Heart right ventricle (tissue), 16 donors: ENCODE measurements around the gene TUT7. TPM values are rescaled to one million over a fixed set of nuclear protein-coding genes. Genes with fewer than 3 reads are reported as not detected.

Source experiments
- ATAC-seq, 8 donors: fragments of 200-7000 bp; cut with Tn5 transposase; one replicate each; pipeline ENCODE4 v1.9.1; 2020; ENCODE audit warnings: mild to moderate bottlenecking in 8 of 8, moderate library complexity in 8 of 8, moderate number of reproducible peaks in 1 of 8
- DNase-seq, 2 donors: peaks; one replicate each; pipeline ENCODE4 v3.0.0-alpha.2; 2020
- H3K27ac ChIP-seq, 10 donors: fragments of 200-600 bp; sonication (generic) in 2 of 10; one replicate each; pipeline versions ENCODE4 v1.5.0 to v1.8.0; 2020 to 2022; ENCODE audit warnings: mild to moderate bottlenecking in 3 of 10
- H3K27me3 ChIP-seq, 7 donors: fragments of 200-600 bp; one replicate each; pipeline ENCODE4 v1.8.0; 2021 to 2022; ENCODE audit warnings: mild to moderate bottlenecking in 2 of 7
- H3K36me3 ChIP-seq, 9 donors: fragments of 200-600 bp; sonication (generic) in 1 of 9; one replicate each; pipeline versions ENCODE4 v1.5.0 to v1.8.0; 2020 to 2022; ENCODE audit warnings: mild to moderate bottlenecking in 2 of 9
- H3K4me1 ChIP-seq, 9 donors: fragments of 200-600 bp; sonication (generic) in 1 of 9; one replicate each; pipeline versions ENCODE4 v1.5.0 to v1.8.0; 2020 to 2022; ENCODE audit warnings: mild to moderate bottlenecking in 4 of 9
- H3K4me3 ChIP-seq, 10 donors: fragments of 200-600 bp; sonication (generic) in 2 of 10; one replicate each; pipeline versions ENCODE4 v1.5.0 to v1.8.0; 2020 to 2022; ENCODE audit warnings: mild to moderate bottlenecking in 7 of 10, moderate library complexity in 2 of 10
- H3K9me3 ChIP-seq, 11 donors: fragments of 200-600 bp in 10 of 11; sonication (generic) in 2 of 11; one replicate each; pipeline versions ENCODE4 v1.5.0 to v1.8.0; 2013 to 2022; ENCODE audit warnings: mild to moderate bottlenecking in 2 of 11, control low read depth in 1 of 11, moderate library complexity in 1 of 11
- WGBS, 2 donors: extraction: QIAGEN DNeasy Blood & Tissue Kit; methylation state at CpG; one replicate each; pipeline ENCODE4 v1.1.7; 2013; ENCODE audit warnings: inconsistent platforms in 1 of 2; 5-methylcytosine and 5-hydroxymethylcytosine counted together
- intact Hi-C, 10 donors: fragments of 100-400 bp; cut with DNase I; formaldehyde crosslinking; loops; one replicate each; pipeline versions ENCODE4 v1.11.1 to v1.14.2; 2022
- polyA plus RNA-seq, 2 donors: library from polyadenylated mRNA; stranded (reverse); fragments of 200-250 nt; gene quantifications; one replicate each; pipeline ENCODE4 v1.2.3, GENCODE V29; 2013
- total RNA-seq, 10 donors: library from RNA; stranded (reverse); fragmentation: NEBNext Ultra II Directional in 3 of 10; extraction: Animal tissue kit (Norgen Biotek cat#: 25700) in 3 of 10; gene quantifications; one replicate each; pipeline versions ENCODE4 v1.2.1 to v1.2.4, GENCODE V29; 2021 to 2023
- TF ChIP-seq, protein P1 (sequence below), 9 donors: fragments of 200-600 bp; sonication (generic) in 2 of 9; IDR thresholded peaks; one replicate each; pipeline versions ENCODE4 v1.5.0 to v1.8.0; 2021 to 2022; ENCODE audit warnings: antibody characterized with exemption in 9 of 9, mild to moderate bottlenecking in 5 of 9, moderate library complexity in 1 of 9
- donor health status: Arrhythmogenic right ventricular cardiomyopathy.
- donor health status: ischemic (EF 13 %, LVEDD 7.1; RV severe dilation, severe dysfunction).
- donor health status: healthy with polysubstance abuse.
- donor health status: DM: no; HTN: yes; CAD: no.
- donor health status: DM: no; HTN: no; CAD: no.
- donor health status: ischemic (EF 25% LVEDD 6.9; RV normal size, moderate dysfunction).
- donor health status: ischemic (EF 25% LVEDD 5.7; RV mildly dilated, moderate dysfunction).
- donor health status: healthy.
- donor health status: DM: yes; HTN: yes; CAD: no.
- donor health status: Ischemic cardiomyopathy.
- donor health status: ischemic (EF 35%, LVEDD 5.7; RV mildly dilated, moderate dysfunction).
- donor health status: nonischemic (EF 11% LVEDD 7.7; RV severe dilation, severe dysfunction).
- donor health status: DM: yes; HTN: yes; CAD: no.
- donor health status: PGD.
- donor health status: ischemic (EF 29% LVEDD 5.4; RV normal size, mild dysfunction).
- donor health status: nonischemic (EF 23%, LVEDD 6.1; RV moderate dilation, normal function).

Gene TUT7
- total and polyA plus RNA-seq, 12 donors: 6.0 to 16.7 (median 14.2) TPM

DNA sequence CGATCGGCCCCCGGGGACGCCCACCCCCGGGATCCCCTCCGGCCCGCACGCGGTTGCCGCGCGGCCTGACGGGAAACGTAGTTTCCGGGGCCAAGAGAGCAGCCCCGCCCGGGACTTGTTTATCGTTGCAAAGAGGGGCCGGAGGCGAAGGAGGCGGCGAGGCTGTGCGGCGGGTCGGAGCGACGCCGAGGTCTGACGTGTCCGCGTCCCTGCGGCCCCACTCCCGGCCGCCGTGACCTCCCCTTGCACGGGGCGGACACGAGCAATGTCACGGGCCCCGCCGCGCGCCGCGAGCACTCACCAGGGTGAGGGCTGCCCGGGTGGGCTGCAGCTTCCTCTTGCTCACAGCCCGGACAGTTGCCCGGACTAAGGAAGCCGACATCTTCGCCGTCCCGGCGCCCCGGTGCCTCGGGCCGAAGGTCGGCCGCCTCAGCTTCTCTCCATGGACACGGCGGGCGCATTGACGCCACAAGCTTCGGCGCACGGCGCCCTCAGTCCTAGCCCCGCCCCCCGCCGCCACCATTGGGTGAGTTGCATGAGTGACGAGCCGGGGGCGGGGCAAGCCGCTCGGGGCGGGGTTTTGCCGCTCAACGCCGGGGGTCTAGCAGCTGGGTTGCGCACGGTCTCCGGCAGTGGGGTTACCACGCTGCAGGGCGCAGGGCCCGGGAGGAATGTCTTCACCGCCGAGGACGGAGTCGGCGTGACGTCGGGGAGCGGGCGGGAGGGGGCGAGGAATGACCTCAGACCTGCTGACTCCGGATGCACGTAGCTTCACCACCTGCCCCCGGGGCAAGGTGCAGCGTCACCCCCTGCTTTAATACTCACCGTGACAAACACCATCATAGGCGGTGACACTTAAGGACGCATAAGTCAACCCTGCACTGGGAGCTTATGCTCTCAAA lies 71.9 kb downstream of the TUT7 start, which contains the start of gene ISCA1:
Gene ISCA1, minus strand, starts transcription at position 462 of the 902 bp plus-strand sequence. Its CDS starts 80 bp downstream, at position 382.
- no peaks in the 10 kb centered on the region for H3K9me3 ChIP-seq
- H3K4me3 ChIP-seq: peak within 1 kb of the TSS; percentile 60 to 96 (median 82)
- DNase-seq: peak; percentile 98
- TF ChIP-seq, protein P1, sequence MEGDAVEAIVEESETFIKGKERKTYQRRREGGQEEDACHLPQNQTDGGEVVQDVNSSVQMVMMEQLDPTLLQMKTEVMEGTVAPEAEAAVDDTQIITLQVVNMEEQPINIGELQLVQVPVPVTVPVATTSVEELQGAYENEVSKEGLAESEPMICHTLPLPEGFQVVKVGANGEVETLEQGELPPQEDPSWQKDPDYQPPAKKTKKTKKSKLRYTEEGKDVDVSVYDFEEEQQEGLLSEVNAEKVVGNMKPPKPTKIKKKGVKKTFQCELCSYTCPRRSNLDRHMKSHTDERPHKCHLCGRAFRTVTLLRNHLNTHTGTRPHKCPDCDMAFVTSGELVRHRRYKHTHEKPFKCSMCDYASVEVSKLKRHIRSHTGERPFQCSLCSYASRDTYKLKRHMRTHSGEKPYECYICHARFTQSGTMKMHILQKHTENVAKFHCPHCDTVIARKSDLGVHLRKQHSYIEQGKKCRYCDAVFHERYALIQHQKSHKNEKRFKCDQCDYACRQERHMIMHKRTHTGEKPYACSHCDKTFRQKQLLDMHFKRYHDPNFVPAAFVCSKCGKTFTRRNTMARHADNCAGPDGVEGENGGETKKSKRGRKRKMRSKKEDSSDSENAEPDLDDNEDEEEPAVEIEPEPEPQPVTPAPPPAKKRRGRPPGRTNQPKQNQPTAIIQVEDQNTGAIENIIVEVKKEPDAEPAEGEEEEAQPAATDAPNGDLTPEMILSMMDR (IDR thresholded peaks at IDR 0.05): no peak
- peak; percentile 96 to 98 (median 98) for ATAC-seq
- H3K4me1 ChIP-seq: peaks cover 6 to 48% (median 38%) of the 10 kb centered on the region in 9 donors
- WGBS, 2 donors: 0% methylated on average over 96 to 101 of the region's 101 CpGs
- peak within 1 kb of the TSS; percentile 89 to 99 (median 97) for H3K27ac ChIP-seq
- H3K36me3 ChIP-seq: peaks cover 0 to 27% (median 0%) of the 10 kb centered on the region in 9 donors
- H3K27me3 ChIP-seq: no peaks in the 10 kb centered on the region
- intact Hi-C loops: loop anchor here in 3 of 10 donors (5.0 kb wide), 2 partner anchors 70 to 80 kb away; partner anchors contain the start of gene TUT7 (in 2 of the 3)

DNA sequence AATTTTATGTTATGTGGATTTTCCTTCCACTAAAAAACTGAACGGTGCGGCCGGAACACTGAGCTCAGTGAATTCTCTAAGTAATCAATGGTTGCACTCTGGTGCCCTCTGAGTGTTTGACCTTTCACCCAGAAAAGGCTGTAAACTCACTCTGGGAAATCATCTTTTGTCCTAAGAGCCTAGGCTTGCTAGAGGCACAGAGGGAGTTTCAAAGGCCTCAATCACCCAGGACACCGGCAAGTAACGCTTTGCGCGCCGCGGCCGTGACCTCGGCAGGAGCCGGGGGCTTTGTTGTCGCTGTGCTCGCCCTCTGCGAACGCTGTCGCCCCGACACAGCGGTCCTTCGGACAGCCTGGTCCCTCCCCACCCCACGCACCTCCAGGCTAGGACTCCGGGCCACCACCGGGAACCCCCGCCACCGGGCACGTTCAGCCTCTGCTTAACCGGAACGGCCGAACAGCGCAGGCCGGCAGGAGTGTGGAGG lies 72.6 kb downstream of the TUT7 start:
- DNase-seq (no peak), ATAC-seq (peak in 2 of 8 donors; percentile 1 to 40)
- TF ChIP-seq, protein P1 (IDR thresholded peaks at IDR 0.05): no peak
- no peaks in the 10 kb centered on the region for H3K9me3 ChIP-seq
- H3K36me3 ChIP-seq: peaks cover 0 to 23% (median 0%) of the 10 kb centered on the region in 9 donors
- 0 to 1% methylated on average over 31 of the region's 31 CpGs for WGBS, 2 donors
- intact Hi-C loops: loop anchor here in 3 of 10 donors (5.0 kb wide), 2 partner anchors 71 to 79 kb away; partner anchors contain the start of gene TUT7 (in 2 of the 3)
- H3K27me3 ChIP-seq: no peaks in the 10 kb centered on the region
- H3K27ac ChIP-seq: peak overlapping the region; percentile 89 to 99 (median 97)
- H3K4me1 ChIP-seq: peaks cover 6 to 54% (median 44%) of the 10 kb centered on the region in 9 donors
- peak overlapping the region; percentile 60 to 96 (median 82) for H3K4me3 ChIP-seq

DNA sequence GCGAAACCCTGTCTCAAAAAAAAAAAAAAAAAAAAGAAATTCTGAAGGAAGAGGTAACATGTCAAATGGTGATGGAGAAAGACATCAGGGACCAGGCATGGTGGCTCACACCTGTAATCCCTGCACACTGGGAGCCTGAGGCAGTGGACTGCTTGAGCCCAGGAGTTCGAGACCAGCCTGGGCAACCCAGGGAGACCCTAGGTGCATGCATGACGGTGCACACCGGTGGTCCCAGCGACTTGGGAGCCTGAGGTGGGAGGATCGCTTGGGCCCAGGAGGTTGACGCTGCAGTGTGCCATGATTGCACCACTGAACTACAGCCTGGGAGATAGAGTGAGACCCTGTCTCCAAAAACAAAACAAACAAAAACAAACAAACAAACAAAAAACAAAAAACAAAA lies 73.6 kb downstream of the TUT7 start:
- Histone ChIP-seq H3K9me3 (no peaks in the 10 kb centered on the region), H3K27me3 (no peaks in the 10 kb centered on the region), H3K36me3 (peaks cover 0 to 23% (median 0%) of the 10 kb centered on the region in 9 donors), H3K27ac (no peak overlapping the region), H3K4me1 (peaks cover 9 to 65% (median 55%) of the 10 kb centered on the region in 9 donors), H3K4me3 (peak overlapping the region in 5 of 10 donors; percentile 82 to 96 (median 92))
- no peak for ATAC-seq
- no peak for DNase-seq
- intact Hi-C loops: loop anchor here in 3 of 10 donors (5.0 kb wide), 2 partner anchors 72 to 78 kb away; partner anchors contain the start of gene TUT7 (in 2 of the 3)
- 91 to 95% methylated on average over 7 of the region's 7 CpGs for WGBS, 2 donors
- TF ChIP-seq, protein P1 (IDR thresholded peaks at IDR 0.05): no peak

DNA sequence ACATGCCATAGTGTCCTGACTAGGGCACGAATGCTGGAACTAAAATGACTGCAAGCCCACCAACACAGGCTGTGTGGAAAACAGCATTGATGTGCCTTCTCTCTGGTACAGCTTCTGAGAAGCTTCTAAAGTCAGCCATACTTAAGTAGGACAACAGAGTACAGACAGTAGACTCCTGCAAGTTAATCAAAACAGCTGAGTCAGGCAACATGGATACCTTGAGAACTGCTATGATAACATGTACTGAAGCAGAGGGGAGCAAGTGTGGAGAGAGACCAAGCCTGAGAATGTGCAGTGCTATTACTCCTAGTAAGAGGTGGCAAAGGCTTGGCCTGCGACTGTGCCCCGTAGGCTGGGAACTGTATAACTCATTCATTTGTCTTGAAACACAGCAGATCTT lies 74.4 kb downstream of the TUT7 start:
- no peak overlapping the region for H3K27ac ChIP-seq
- no peaks in the 10 kb centered on the region for H3K27me3 ChIP-seq
- intact Hi-C loops: loop anchor here in 4 of 10 donors (5.0 kb wide), 2 partner anchors 72 to 78 kb away; partner anchors contain the start of gene TUT7 (in 2 of the 4)
- H3K4me3 ChIP-seq: peak overlapping the region in 1 of 10 donors; percentile 11
- 81 to 83% methylated on average over 3 of the region's 3 CpGs for WGBS, 2 donors
- no peak for DNase-seq
- no peak for ATAC-seq
- H3K4me1 ChIP-seq: peaks cover 13 to 72% (median 62%) of the 10 kb centered on the region in 9 donors
- no peaks in the 10 kb centered on the region for H3K9me3 ChIP-seq
- TF ChIP-seq, protein P1 (IDR thresholded peaks at IDR 0.05): no peak
- peaks cover 0 to 23% (median 0%) of the 10 kb centered on the region in 9 donors for H3K36me3 ChIP-seq
